ENCODE measurements around the gene RCSD1. TPM values are rescaled to one million over a fixed set of nuclear protein-coding genes. Genes with fewer than 3 reads are reported as not detected.

RCSD1 gene
- total RNA-seq, 1 donor = 1.3 TPM

DNA sequence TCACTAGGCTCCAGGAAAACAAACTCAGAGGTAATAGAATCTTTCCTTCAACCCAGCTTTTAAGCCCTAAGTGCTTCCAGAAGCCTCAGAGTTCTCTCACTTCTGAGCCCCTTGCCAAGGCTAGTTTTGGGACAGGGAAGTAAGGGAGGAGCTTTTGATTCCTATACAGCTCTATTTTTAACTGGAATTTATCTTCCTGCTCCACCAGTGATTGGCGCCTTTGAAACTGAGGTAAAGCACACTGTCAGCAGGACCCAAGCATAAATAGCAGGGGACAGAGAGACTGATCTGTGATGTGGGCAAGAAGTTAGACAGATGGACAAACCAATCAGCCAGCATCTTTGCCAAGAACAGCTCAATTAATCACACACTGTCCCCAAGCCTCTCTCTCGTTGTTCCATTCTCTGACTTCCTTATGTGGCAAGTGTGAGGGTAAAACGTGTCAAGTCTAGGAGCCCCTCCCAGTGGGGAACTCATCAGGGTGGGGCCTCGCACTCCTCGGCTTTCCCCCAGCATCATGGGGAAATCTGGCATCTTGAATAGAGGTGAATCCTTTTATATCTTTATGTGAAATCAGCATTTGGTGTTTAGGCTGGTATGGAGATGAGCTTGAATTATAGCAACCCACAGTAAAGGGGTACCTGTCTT lies 51.5 kb downstream of the RCSD1 start:
- no peak for DNase-seq (ENCODE audit: low read depth)
- H3K4me3 ChIP-seq (ENCODE audit: low read depth, low read length) = no peak overlapping the region
- TF ChIP-seq, protein P1, sequence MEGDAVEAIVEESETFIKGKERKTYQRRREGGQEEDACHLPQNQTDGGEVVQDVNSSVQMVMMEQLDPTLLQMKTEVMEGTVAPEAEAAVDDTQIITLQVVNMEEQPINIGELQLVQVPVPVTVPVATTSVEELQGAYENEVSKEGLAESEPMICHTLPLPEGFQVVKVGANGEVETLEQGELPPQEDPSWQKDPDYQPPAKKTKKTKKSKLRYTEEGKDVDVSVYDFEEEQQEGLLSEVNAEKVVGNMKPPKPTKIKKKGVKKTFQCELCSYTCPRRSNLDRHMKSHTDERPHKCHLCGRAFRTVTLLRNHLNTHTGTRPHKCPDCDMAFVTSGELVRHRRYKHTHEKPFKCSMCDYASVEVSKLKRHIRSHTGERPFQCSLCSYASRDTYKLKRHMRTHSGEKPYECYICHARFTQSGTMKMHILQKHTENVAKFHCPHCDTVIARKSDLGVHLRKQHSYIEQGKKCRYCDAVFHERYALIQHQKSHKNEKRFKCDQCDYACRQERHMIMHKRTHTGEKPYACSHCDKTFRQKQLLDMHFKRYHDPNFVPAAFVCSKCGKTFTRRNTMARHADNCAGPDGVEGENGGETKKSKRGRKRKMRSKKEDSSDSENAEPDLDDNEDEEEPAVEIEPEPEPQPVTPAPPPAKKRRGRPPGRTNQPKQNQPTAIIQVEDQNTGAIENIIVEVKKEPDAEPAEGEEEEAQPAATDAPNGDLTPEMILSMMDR (IDR thresholded peaks at IDR 0.05; ENCODE audit: insufficient read depth, low read depth, low read length) = no peak

DNA sequence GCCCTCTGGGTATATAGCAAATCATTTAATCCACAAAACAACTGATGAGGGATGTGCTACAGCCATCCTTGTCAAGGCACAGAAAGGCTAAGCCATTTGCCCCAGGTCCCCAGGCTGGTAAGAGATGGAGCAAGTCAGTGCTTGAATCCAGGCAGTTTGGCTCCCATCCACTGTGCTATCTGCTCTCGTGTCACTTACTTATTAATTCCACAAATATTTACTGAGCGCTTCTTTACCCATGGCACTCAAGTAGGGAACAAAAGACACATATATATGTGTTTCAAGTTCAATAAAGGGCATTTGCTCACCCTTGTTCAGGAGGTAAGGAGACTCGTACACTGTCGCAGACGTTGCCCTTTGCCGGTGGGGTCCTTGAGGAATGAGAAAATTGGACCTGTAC lies 53.2 kb downstream of the RCSD1 start:
- TF ChIP-seq, protein P1 (IDR thresholded peaks at IDR 0.05; ENCODE audit: insufficient read depth, low read depth, low read length) = no peak
- no peak for DNase-seq (ENCODE audit: low read depth)
- no peak overlapping the region for H3K4me3 ChIP-seq (ENCODE audit: low read depth, low read length)

DNA sequence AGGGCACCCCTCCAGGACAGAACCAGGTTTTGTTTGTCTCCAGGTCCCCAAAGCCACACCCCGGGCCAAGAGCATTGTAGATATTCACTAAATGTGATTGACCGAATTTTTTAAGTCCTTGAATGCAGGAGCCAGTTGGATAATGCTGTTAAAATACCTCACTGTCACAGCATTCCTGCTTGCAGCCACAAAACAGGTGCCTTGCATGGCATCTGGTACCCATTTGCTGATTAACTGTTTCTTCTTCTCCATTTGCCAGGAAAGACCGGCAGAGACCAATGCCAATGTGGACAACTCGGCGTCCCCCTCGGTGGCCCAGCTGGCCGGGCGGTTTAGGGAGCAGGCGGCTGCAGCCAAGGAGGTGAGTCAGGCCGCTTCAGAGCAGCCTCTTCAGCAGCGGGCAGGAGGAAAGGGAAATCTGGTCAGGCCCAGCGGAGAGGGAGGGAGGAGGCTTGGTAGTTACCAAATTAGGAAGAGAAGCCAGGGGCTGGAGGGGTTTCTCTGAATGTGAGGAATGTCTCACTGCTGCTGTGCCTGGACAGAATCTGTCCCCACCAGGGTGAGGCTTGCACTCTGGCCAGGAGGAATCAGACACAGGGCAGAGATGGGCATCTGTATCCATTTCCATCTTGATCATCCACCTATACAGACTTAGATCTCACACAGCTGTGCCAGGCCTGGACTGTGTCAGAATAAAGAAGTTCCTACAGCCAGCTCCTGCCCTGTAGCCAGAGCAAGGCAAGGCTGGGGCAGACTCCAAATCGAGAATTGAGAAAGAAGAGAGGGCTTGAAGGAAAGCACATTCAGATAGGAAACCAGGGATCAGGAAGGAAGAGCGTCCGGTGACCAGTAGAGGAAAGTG lies 53.8 kb downstream of the RCSD1 start:
- TF ChIP-seq, protein P1 (IDR thresholded peaks at IDR 0.05; ENCODE audit: insufficient read depth, low read depth, low read length) = no peak
- DNase-seq (ENCODE audit: low read depth) = no peak
- H3K4me3 ChIP-seq (ENCODE audit: low read depth, low read length) = no peak overlapping the region

DNA sequence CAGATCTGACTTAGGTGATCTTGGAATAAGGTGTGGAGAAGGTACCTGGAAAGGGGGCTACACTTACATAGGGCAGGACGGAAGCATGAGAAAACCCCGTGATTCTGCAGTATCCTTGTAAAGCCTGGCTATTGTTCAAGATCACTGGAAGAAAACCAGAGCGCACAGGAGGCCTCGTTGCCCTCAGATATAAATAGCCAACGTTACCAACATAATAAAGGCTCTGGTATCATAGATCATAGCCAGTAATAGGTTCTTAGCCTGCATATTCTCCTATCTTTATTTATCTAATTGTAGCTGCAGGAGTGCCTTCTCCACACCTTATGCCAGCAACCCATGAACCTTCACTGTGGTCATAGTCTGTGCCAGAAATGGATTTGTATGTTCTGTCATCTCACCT lies 55.8 kb downstream of the RCSD1 start:
- no peak for DNase-seq (ENCODE audit: low read depth)
- TF ChIP-seq, protein P1 (IDR thresholded peaks at IDR 0.05; ENCODE audit: insufficient read depth, low read depth, low read length) = no peak
- H3K4me3 ChIP-seq (ENCODE audit: low read depth, low read length) = no peak overlapping the region

DNA sequence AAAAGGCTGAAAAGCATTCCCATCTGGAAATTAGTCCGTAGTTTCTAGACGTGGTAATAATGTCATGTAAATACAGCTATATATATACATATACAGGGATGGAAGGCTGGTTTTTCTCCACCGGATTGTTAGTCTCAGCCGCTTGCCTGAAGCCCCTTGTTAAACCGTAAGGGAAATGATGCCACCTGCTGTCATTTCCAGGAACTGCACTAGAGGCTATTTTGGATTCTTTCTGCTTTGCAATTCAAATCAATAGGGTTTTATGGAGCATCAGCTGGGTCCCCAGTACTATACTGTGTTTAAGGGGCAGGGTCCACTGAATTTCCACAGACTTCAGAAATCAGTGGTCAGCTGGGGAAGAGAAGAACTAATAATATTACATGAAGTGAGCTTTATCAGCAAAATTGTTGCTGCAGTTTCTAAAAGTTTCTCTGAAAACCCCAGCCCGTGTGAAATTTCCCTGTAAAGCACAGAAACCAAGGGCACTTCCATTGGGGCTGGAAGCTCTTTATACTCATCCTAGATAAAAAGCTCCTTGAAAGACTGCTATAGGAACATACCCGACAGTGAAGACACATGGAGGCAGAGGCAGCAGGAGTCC lies 58.0 kb downstream of the RCSD1 start:
- no peak overlapping the region for H3K4me3 ChIP-seq (ENCODE audit: low read depth, low read length)
- DNase-seq (ENCODE audit: low read depth) = peak; percentile 84
- TF ChIP-seq, protein P1 (IDR thresholded peaks at IDR 0.05; ENCODE audit: insufficient read depth, low read depth, low read length) = peak; percentile 93

DNA sequence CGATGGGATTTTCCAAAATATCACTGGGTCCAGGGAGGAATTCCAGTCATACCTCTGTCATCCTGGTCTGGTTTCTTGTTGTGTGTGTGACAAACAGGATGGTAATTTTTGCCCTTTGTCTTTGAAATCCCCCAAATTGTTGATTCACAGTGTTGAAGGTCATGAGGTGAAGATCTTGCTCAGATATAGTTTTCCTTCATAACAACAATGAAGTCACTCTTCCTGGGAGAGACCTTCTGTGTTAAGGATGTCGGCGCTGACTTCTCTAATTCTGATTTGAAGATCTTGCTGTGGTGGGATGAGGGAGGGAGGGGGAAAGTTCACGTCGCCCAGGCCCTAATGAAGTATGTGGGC lies 59.5 kb downstream of the RCSD1 start:
- no peak overlapping the region for H3K4me3 ChIP-seq (ENCODE audit: low read depth, low read length)
- peak; percentile 23 for DNase-seq (ENCODE audit: low read depth)
- TF ChIP-seq, protein P1 (IDR thresholded peaks at IDR 0.05; ENCODE audit: insufficient read depth, low read depth, low read length) = no peak
